GM18867 (cell line): ENCODE data around the gene IL31.
"Not testable (repeated sequence)": the region's sequence is repeated elsewhere in the genome, so short reads cannot be mapped to it uniquely, and the experiment has no call there.

Experiments
- ATAC-seq: cut with Tn5 transposase; IDR thresholded peaks from one replicate; pipeline ENCODE4 v1.9.1; 2021; ENCODE audit warnings: mild to moderate bottlenecking, moderate library complexity; ENCODE audit not compliant: unreplicated experiment

IL31 gene

GRCh38 chr12:122194804-122195203 is 20.8 kb upstream of the IL31 start:
- no peak for ATAC-seq

DNA sequence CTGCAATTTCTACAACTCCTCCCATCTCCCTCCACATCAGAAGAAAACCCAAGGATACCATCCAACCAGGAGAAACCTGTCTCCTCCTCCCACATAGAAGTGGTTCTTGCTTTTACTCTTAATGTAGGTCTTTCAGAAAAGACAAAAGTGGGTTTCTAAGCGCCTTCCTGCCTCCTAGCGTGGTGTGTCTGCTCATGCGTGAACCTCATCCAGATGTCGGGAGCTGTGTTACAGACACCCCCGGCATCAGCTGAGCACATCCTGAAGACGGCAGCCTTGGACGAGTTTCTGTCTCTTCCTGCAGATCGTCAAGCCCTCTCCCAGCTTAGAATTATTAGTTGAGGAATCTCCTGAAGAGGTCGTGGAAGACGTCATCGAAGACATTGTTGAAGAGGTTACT is 18.4 kb upstream of the IL31 start:
- ATAC-seq: no peak

DNA sequence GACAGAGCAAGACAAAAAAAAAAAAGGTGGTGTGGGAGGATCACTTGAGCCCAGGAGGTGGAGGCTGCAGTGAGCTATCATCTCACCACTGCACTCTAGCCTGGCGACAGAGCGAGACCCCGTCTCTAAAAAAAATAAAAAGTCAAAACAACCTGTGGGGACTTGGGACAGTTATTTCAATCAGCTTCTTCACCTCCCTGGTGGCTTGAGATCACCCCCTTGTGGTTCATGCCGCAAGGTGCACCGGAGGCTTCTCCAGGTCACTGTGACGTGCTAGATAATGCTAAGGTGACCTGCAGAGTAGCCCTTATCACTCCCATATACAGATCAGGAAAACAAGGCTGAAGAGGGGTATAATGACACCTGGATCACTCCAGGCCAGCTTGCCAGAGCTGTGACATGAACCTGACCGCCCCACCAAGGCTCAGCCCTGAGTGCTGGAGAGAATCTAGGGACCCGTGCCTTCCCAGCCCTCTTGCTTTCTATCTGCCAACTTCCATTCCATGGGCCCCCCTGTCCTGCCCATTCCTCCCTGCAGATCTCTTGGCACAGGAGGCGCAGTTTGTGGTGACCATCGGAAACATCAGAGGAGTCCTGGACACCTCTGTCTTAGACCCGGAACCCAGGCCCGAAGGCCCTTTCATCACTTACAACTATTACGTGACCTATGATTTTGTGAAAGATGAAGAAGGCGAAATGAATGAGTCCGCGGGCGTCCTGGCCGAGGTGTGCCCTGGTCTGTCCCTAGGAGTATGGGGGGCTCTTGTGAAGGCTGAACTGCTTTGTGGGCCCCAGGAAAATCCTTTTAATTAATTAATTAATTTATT is 17.0 kb upstream of the IL31 start:
- peak; percentile 49 for ATAC-seq

GRCh38 chr12:122189626-122190475 is 15.8 kb upstream of the IL31 start:
- no peak for ATAC-seq

DNA sequence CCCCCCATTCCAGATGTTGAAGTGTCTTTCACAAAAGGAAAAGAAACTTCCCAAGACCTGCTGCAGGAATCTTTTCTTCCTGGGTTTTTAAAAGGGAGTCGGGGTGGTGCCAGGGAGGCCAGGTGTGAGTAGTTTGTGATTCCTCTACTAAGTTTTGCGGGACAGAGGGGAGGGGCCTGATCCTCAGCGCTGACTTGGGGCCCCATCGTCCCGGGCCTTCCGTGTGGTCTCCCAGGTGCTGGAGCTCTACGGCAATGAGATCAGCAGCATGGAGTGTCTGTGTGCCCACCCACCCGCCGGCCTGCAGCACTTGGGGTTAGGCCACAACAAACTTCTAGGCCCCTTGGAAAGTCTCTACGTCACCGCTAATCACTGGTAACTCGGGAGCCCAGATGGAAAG is 13.4 kb upstream of the IL31 start:
- no peak for ATAC-seq

DNA sequence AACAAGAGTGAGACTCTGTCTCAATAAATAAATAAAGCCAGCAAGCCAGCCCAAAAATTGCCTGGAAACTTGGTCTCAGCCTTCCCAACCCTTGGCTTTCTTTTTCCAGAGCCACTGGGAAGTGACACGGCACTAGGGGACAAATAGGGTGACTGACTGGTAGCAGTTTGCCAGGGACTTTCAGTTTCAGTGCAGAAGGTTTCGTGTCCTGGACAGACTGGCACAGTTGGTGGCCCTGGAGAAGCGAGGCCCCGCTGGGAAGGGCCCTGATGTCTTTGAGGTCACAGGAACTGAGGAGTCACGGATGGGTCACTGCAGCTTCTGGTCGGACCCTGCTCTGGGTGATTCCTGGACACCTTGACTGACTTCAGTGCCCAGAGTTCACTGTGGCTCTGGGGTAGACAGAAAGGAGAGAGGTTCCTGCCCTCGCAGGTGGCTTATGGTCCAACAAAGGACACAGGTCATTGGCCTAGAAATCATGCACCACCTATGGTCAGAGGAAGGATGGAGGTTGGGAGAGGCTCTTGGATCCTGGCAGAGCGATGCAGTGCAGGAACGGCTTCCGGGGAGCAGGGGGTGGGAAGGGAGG is 11.6 kb upstream of the IL31 start:
- no peak for ATAC-seq

DNA sequence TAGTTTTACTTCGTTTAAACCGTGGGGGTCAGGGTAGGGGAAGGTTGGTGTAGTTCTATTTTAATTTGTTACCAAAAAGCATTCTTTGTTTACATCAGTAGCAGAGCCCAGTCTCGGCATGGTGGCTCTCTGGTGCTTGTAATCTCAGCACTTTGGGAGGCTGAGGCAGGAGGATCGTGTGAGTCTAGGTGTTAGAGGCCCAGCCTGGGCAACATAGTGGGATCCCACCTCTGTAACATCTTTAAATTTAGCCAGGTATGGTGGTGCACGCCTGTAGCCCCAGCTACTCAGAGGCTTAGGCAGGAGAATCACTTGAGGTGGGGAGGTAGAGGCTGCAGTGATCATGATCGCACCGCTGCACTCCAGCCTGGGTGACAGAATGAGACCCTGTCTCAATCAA is 11.1 kb upstream of the IL31 start:
- ATAC-seq: no peak

GRCh38 chr12:122184517-122184916 is 10.5 kb upstream of the IL31 start:
- ATAC-seq: no peak

DNA sequence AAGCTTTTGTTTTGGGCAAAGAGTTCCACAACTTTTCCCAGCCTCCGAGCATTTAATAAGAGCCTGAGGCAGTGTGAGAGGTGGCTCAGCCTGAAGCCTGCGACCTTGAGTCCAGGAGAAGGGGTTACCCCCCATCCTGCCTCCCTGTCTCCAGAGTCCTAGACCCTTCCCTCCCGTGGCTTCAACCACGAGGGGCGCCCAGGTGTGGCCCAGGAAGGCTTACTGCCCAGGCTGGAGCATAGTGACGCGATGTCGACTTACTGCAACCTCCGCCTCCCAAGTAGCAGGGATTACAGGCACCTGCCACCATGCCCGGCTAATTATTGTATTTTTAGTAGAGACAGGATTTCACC is 9.5 kb upstream of the IL31 start:
- ATAC-seq: no peak

GRCh38 chr12:122182887-122183587 is 9.0 kb upstream of the IL31 start, which contains the start of gene LRRC43:
Gene LRRC43 (plus strand): TSS chr12:122183123. CDS start chr12:122183145, 22 bp downstream.
- ATAC-seq: no peak

- not testable (repeated sequence) for ATAC-seq
Measured at GRCh38 chr12:122176473-122176872, 2.5 kb upstream of the IL31 start.

DNA sequence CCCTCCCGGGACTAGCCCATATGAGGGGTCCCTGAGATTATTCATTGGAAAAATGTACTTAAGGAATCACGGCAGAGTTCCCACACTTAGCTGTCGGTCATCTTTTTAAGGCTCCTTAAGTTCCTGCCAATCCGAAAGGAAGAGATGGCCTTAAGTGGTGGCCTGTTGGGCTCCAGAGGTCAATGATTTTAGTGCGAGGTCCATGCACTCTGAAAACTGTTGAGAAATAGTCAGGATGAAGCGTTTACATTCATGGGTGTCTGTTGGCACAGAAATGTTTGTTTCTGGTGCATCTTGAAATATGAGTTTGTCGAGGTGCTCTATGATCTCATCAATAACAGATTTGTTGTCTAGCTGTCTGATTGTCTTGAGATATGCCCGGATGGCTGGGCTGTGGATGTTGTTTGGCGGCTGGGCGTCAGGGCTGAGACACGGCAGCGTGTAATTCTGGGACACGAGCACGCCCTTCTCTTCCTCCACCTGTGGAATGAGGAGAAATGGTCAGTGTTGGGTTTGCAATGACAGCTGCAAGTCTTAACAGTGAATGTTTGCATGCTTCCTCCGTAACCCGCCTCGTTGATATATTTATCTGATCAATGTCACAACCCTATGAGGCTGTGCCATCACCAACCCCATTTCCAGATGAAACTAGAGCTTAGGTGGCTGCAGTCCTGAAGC is 1.6 kb downstream of the IL31 start:
- ATAC-seq: no peak

DNA sequence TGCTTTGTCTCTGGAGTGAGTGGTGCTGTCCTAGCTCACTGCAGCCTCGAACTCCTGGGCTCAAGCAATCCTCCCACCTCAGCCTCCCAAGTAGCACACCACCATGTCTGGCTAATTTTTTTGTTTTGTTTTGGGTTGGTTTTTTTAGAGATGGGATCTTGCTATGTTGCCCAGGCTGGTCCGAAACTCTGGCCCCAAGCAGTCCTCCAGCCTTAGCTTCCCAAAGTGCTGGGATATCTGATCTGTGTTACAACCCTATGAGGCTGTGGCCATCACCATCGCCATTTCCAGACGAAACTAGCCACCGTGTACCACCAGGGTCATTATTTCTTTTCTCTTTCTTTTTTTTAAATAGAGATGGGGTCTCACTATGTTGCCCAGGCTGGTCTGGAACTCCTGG is 2.6 kb downstream of the IL31 start:
- no peak for ATAC-seq

DNA sequence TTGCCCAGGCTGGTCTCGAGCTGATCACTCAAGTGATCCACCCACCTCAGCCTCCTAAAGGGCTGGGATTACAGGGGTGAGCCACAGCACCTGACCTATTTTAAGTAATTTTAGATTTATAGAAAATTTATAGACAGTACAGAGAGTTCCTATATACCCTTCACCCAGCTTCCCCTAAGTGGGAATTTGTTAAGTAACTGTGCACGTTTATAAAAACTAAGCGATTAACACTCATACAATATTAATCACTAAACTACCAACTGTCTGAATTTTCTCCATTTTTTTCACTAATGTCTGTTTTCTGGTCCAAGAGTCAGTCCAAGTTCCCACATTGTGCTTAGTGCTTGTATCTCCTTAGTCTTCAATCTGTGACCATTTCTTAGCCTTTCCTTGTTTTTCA is 5.5 kb downstream of the IL31 start:
- ATAC-seq: no peak

GRCh38 chr12:122167356-122167925 is 6.6 kb downstream of the IL31 start:
- ATAC-seq: no peak

GRCh38 chr12:122166422-122167349 is 7.3 kb downstream of the IL31 start:
- ATAC-seq: peak; percentile 81

DNA sequence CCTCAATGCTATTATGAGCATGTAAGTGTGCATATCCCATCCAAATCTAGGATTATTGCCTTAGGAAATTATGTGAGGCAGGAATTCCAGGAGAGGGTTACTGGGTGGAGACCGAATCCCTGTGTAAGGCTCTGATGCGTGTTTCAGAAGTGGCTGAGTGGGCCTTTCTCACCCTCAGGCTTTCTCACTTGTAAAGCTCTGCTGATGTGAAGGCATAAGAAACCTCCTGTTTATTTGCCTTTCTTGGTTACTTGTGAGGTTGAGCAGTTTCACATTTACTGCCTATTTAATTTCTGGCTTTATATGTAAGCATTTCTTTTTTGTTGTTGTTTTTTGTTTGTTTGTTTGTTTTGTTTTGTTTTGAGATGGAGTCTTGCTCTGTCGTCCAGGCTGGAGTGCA is 11.0 kb downstream of the IL31 start:
- ATAC-seq: no peak

- no peak for ATAC-seq
Measured at GRCh38 chr12:122161682-122162081, 12.3 kb downstream of the IL31 start.

DNA sequence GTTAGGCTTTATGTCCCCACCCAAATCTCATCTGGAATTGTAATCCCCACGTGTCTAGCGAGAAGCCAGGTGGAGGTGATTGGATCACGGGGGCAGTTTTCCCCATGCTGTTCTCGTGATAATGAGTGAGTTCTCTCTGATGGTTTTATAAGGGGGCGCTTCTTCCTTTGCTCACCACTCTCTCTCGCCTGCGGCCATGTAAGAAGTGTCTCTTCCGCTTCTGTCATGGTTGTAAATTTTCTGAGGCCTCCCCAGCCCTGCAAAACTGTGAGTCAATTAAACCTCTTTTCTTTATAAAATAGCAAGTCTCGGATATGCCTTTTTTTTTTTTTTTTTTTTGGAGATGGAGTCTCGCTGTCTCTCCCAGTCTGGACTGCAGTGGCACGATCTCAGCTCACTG is 13.3 kb downstream of the IL31 start:
- no peak for ATAC-seq
